Measurements from ENCODE around the gene CNNM1. TPM values are rescaled to one million over a fixed set of nuclear protein-coding genes. Genes with fewer than 3 reads are reported as not detected.

CNNM1 gene
- total RNA-seq, 1 experiment from 2014 or later = not detected

DNA sequence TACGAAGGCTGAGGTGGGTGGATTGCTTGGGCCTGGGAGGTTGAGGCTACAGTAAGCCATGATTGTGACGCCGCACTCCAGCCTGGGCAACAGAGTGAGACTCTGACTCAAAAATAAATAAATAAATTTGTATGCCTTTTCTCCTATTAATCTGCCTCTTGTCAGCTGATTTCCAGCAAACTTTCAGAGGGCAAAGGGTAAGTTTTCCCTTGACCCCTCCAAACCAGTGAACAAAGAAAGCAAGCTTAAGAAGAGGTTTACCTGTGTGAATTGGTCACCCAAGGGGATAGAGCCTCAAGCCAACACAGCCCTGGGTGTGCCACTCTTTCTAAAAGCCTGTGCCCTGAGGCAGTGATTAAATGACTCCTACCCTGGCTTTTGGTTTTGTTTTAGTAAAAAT is 70.5 kb downstream of the CNNM1 start:
- POLR2A ChIA-PET = no interaction called here
- BruUV-seq (replicated peaks) = no TSS peak
- CTCF ChIA-PET = no interaction called here
- Histone ChIP-seq H3K4me3 (ENCODE audit: low read depth, low read length) (no peak overlapping the region), H3K27me3 (replicated peaks; ENCODE audit: control insufficient read depth, insufficient read depth, low read length) (no peaks in the 10 kb centered on the region), H3K4me1 (peaks cover 14% of the 10 kb centered on the region), H3K9me3 (no peaks in the 10 kb centered on the region), H3K36me3 (ENCODE audit: control insufficient read depth, insufficient read depth, low read length) (no peaks in the 10 kb centered on the region; the same call in 1 of the 2 replicates)
- no peaks in the 10 kb centered on the region for H3K27me3 Mint-ChIP-seq (ENCODE audit: insufficient read depth, unreplicated experiment)
- peaks cover 54% of the 10 kb centered on the region for H3K36me3 Mint-ChIP-seq (ENCODE audit: insufficient read depth, unreplicated experiment)
- no peak for DNase-seq
- H3K4me1 Mint-ChIP-seq (ENCODE audit: low read depth, unreplicated experiment) = peaks cover 10% of the 10 kb centered on the region
- no peak overlapping the region for H3K27ac Mint-ChIP-seq (ENCODE audit: unreplicated experiment)
- TF ChIP-seq, protein P1, sequence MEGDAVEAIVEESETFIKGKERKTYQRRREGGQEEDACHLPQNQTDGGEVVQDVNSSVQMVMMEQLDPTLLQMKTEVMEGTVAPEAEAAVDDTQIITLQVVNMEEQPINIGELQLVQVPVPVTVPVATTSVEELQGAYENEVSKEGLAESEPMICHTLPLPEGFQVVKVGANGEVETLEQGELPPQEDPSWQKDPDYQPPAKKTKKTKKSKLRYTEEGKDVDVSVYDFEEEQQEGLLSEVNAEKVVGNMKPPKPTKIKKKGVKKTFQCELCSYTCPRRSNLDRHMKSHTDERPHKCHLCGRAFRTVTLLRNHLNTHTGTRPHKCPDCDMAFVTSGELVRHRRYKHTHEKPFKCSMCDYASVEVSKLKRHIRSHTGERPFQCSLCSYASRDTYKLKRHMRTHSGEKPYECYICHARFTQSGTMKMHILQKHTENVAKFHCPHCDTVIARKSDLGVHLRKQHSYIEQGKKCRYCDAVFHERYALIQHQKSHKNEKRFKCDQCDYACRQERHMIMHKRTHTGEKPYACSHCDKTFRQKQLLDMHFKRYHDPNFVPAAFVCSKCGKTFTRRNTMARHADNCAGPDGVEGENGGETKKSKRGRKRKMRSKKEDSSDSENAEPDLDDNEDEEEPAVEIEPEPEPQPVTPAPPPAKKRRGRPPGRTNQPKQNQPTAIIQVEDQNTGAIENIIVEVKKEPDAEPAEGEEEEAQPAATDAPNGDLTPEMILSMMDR (IDR thresholded peaks at IDR 0.05; ENCODE audit: insufficient read depth in 1 of 2, low read depth in 1 of 2, low read length in 1 of 2, severe bottlenecking in 1 of 2, unreplicated experiment in 1 of 2) = no peak
- intact Hi-C loops (cut with micrococcal nuclease; ENCODE audit: unreplicated experiment) = loop anchor here (10.0 kb wide), 1 partner anchor 935 kb away; no protein-coding TSS in a partner anchor
- H3K9me3 Mint-ChIP-seq (ENCODE audit: unreplicated experiment) = no peaks in the 10 kb centered on the region
- no peak overlapping the region for H3K4me3 Mint-ChIP-seq (ENCODE audit: unreplicated experiment)

DNA sequence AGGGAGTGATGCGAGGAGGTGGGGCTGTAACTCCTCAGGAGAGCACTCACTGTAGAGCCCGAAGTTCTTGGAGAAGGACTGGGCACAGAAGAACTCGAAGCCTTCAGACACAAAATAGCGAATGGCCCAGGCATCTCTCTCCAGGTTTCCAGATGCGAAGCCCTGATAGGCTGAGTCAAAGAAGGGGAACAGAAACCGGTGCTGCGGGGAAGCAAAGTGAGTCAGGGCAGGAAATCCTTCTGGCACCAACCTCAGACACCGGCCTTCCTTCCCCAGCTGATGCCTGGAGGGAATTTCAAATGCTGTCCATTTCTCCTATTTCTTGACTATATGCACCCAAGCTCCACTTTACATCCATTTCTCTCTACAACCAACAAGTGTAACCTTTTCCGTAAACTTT is 74.5 kb downstream of the CNNM1 start:
- no peak for DNase-seq
- Mint-ChIP-seq H3K4me3 (ENCODE audit: unreplicated experiment) (no peak overlapping the region), H3K27me3 (ENCODE audit: insufficient read depth, unreplicated experiment) (no peaks in the 10 kb centered on the region), H3K27ac (ENCODE audit: unreplicated experiment) (no peak overlapping the region), H3K9me3 (ENCODE audit: unreplicated experiment) (no peaks in the 10 kb centered on the region), H3K36me3 (ENCODE audit: insufficient read depth, unreplicated experiment) (peaks cover 51% of the 10 kb centered on the region), H3K4me1 (ENCODE audit: low read depth, unreplicated experiment) (no peaks in the 10 kb centered on the region)
- no peak overlapping the region for H3K4me3 ChIP-seq (ENCODE audit: low read depth, low read length)
- H3K9me3 ChIP-seq = no peaks in the 10 kb centered on the region
- no TSS peak for BruUV-seq (replicated peaks)
- H3K27me3 ChIP-seq (replicated peaks; ENCODE audit: control insufficient read depth, insufficient read depth, low read length) = no peaks in the 10 kb centered on the region
- TF ChIP-seq, protein P1 (IDR thresholded peaks at IDR 0.05; ENCODE audit: insufficient read depth in 1 of 2, low read depth in 1 of 2, low read length in 1 of 2, severe bottlenecking in 1 of 2, unreplicated experiment in 1 of 2) = no peak
- H3K4me1 ChIP-seq = no peaks in the 10 kb centered on the region
- POLR2A ChIA-PET = no interaction called here
- H3K36me3 ChIP-seq (ENCODE audit: control insufficient read depth, insufficient read depth, low read length) = peaks cover 3% of the 10 kb centered on the region; the same call in 1 of the 2 replicates
- intact Hi-C loops (cut with micrococcal nuclease; ENCODE audit: unreplicated experiment) = no loop called here
- CTCF ChIA-PET = interaction anchor here (1.6 kb wide), 1 partner anchor 32 kb away, joined by 3 read pairs; no protein-coding TSS in a partner anchor

DNA sequence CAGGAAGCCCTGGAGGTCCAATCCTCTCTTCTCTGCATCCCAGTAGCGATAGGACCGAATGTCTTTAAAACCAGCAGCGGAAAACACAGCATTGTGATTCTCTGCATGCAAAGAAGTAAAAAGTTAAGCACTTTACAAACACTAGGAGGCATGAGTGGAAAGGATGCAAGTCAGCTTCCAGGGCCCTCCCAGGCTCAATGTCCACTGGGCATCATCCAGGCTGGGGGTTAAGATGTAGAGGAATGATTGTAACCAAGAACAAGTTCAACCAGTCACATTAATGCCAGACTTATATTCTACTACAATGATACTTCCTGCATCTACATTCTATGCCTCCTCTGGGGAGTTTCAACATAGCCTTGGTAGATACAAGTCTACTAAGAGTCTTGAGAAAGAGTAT is 77.0 kb downstream of the CNNM1 start:
- Histone ChIP-seq H3K4me3 (ENCODE audit: low read depth, low read length) (no peak overlapping the region), H3K9me3 (no peaks in the 10 kb centered on the region), H3K36me3 (ENCODE audit: control insufficient read depth, insufficient read depth, low read length) (peaks cover 3% of the 10 kb centered on the region; the same call in 1 of the 2 replicates), H3K27me3 (replicated peaks; ENCODE audit: control insufficient read depth, insufficient read depth, low read length) (no peaks in the 10 kb centered on the region), H3K4me1 (no peaks in the 10 kb centered on the region)
- Mint-ChIP-seq H3K27ac (ENCODE audit: unreplicated experiment) (no peak overlapping the region), H3K9me3 (ENCODE audit: unreplicated experiment) (no peaks in the 10 kb centered on the region), H3K27me3 (ENCODE audit: insufficient read depth, unreplicated experiment) (no peaks in the 10 kb centered on the region), H3K4me3 (ENCODE audit: unreplicated experiment) (no peak overlapping the region), H3K36me3 (ENCODE audit: insufficient read depth, unreplicated experiment) (peaks cover 55% of the 10 kb centered on the region), H3K4me1 (ENCODE audit: low read depth, unreplicated experiment) (no peaks in the 10 kb centered on the region)
- DNase-seq = no peak
- intact Hi-C loops (cut with micrococcal nuclease; ENCODE audit: unreplicated experiment) = no loop called here
- TF ChIP-seq, protein P1 (IDR thresholded peaks at IDR 0.05; ENCODE audit: insufficient read depth in 1 of 2, low read depth in 1 of 2, low read length in 1 of 2, severe bottlenecking in 1 of 2, unreplicated experiment in 1 of 2) = no peak
- CTCF ChIA-PET = no interaction called here
- POLR2A ChIA-PET = no interaction called here
- no TSS peak for BruUV-seq (replicated peaks)
